Testis (tissue), 2 donors: Measurements from ENCODE around the gene MYBPC2.

Source experiments
- CTCF ChIP-seq, 3 experiments: fragments of 450-650 bp in 2 of 3; fragments of 200-600 bp in 1 of 3; sonication (generic) in 1 of 3; IDR thresholded peaks; one replicate each; pipeline ENCODE4 v1.5.1; 2016 to 2019; ENCODE audit warnings: antibody characterized with exemption in 3 of 3, mild to moderate bottlenecking in 2 of 3, moderate library complexity in 1 of 3
- POLR2A ChIP-seq: fragments of 450-650 bp; IDR thresholded peaks from one replicate; pipeline ENCODE4 v1.6.1; 2017; ENCODE audit warnings: antibody characterized with exemption, mild to moderate bottlenecking, moderate library complexity

- TF ChIP-seq CTCF (IDR thresholded peaks at IDR 0.05) = no peak
- TF ChIP-seq POLR2A = no peak
Measured at GRCh38 chr19:50477751-50478515, 45.2 kb downstream of the MYBPC2 start.
